ENCODE results near the gene PTPRH. TPM values are rescaled to one million over a fixed set of nuclear protein-coding genes. Genes with fewer than 3 reads are reported as not detected.
A peak's percentile ranks its signal among the peaks of the same experiment; 100 is the strongest.
"Not testable (repeated sequence)": the region's sequence is repeated elsewhere in the genome, so short reads cannot be mapped to it uniquely, and the experiment has no call there.

PTPRH gene
- total RNA-seq, 4 donors from 2014 or later = 26.4 to 261 (median 246) TPM

- H3K4me1 ChIP-seq = peaks cover 0 to 16% (median 0%) of the 10 kb centered on the region in 4 donors
- peak overlapping the region in 3 of 4 donors; percentile 84 to 98 (median 95) for H3K27ac ChIP-seq
- TF ChIP-seq POLR2A (IDR thresholded peaks at IDR 0.05) = no peak
- TF ChIP-seq CTCF (IDR thresholded peaks at IDR 0.05) = no peak
- H3K36me3 ChIP-seq = peaks cover 0 to 11% (median 0%) of the 10 kb centered on the region in 3 donors
- peaks cover 0 to 9% (median 4%) of the 10 kb centered on the region in 4 donors for H3K9me3 ChIP-seq
- DNase-seq = no peak
- H3K27me3 ChIP-seq = no peaks in the 10 kb centered on the region
- peak overlapping the region in 2 of 4 donors; percentile 58 to 65 for H3K4me3 ChIP-seq
Measured at GRCh38 chr19:55209693-55210472, 582 bp upstream of the PTPRH start.

GRCh38 chr19:55206664-55207500, 2.4 kb downstream of the PTPRH start:
- Histone ChIP-seq H3K36me3 (peaks cover 0 to 37% (median 0%) of the 10 kb centered on the region in 3 donors), H3K4me1 (peaks cover 0 to 16% (median 0%) of the 10 kb centered on the region in 4 donors), H3K27me3 (no peaks in the 10 kb centered on the region), H3K27ac (peak overlapping the region in 3 of 4 donors; percentile 85 to 94 (median 91)), H3K4me3 (peak overlapping the region in 3 of 4 donors; percentile 21 to 61 (median 54)), H3K9me3 (no peaks in the 10 kb centered on the region)
- DNase-seq = peak in 2 of 3 donors; percentile 92 to 95
- peak; percentile 92 to 95 for TF ChIP-seq POLR2A (IDR thresholded peaks at IDR 0.05)
- no peak for TF ChIP-seq CTCF (IDR thresholded peaks at IDR 0.05)

- not testable (repeated sequence) for H3K27me3 ChIP-seq, H3K4me1 ChIP-seq, H3K9me3 ChIP-seq, H3K27ac ChIP-seq, H3K4me3 ChIP-seq, DNase-seq
- TF ChIP-seq CTCF (IDR thresholded peaks at IDR 0.05) = peak in 2 of 6 experiments; percentile 12 to 24
- H3K36me3 ChIP-seq = peaks cover 0 to 78% (median 0%) of the 10 kb centered on the region in 3 donors
Measured at GRCh38 chr19:55202199-55202598, 7.1 kb downstream of the PTPRH start.

GRCh38 chr19:55199620-55200204, 9.6 kb downstream of the PTPRH start:
- H3K4me3 ChIP-seq = no peak overlapping the region
- no peak overlapping the region for H3K27ac ChIP-seq
- DNase-seq = no peak
- no peaks in the 10 kb centered on the region for H3K4me1 ChIP-seq
- no peaks in the 10 kb centered on the region for H3K9me3 ChIP-seq
- peaks cover 0 to 84% (median 0%) of the 10 kb centered on the region in 3 donors for H3K36me3 ChIP-seq
- no peak for TF ChIP-seq CTCF (IDR thresholded peaks at IDR 0.05)
- TF ChIP-seq POLR2A (IDR thresholded peaks at IDR 0.05) = no peak
- H3K27me3 ChIP-seq = no peaks in the 10 kb centered on the region

DNA sequence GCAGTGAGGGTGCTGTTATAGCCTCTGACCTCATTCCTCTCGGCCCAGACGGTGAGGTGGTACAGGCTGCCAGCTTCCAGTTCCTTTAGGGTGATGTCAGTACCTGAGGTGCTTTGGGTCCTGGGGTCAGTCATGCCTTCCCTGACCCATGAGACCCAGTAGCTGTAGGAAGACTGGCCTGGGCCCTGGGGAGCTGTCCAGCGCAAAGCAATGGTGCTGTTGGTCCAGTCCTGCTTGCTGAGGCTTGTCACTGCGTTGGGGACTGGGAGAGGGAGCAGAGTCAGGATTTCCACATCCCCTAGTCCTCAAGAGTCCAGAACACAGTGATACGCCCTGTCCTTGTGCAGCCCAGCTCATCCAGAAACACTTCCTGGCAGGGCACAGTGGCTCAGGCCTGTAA, 10.7 kb downstream of the PTPRH start:
- H3K36me3 ChIP-seq = peaks cover 0 to 81% (median 0%) of the 10 kb centered on the region in 3 donors
- DNase-seq = no peak
- H3K9me3 ChIP-seq = no peaks in the 10 kb centered on the region
- no peaks in the 10 kb centered on the region for H3K27me3 ChIP-seq
- no peak overlapping the region for H3K4me3 ChIP-seq
- H3K27ac ChIP-seq = no peak overlapping the region
- TF ChIP-seq POLR2A (IDR thresholded peaks at IDR 0.05) = no peak
- no peak for TF ChIP-seq CTCF (IDR thresholded peaks at IDR 0.05)
- no peaks in the 10 kb centered on the region for H3K4me1 ChIP-seq
